GM13977 (cell line): Measurements from ENCODE around the gene DNAJC2.

Experiments used
- DNase-seq: peaks from one replicate; pipeline ENCODE4 v3.0.0; 2012; ENCODE audit warnings: low spot score
- CTCF ChIP-seq: IDR thresholded peaks from 2 replicates; pipeline ENCODE4 v1.5.1; 2012; ENCODE audit warnings: mild to moderate bottlenecking, control low read depth; ENCODE audit not compliant: insufficient read depth; ENCODE audit errors: extremely low read depth, missing control alignments
- in situ Hi-C: fragments of 300-500 bp; cut with MboI; formaldehyde crosslinking; loops from one replicate; pipeline ENCODE4 v1.12.0; 2022; ENCODE audit warnings: low sequenced_read_pairs, low pct_unique_long_range_greater_than_20kb, mixed read lengths, inconsistent platforms; ENCODE audit not compliant: unreplicated experiment

DNAJC2 gene

GRCh38 chr7:103344453-103345149 is at the start of gene DNAJC2:
Gene DNAJC2 (minus strand): TSS chr7:103344767. CDS start chr7:103344622, 145 bp downstream.
- in situ Hi-C loops = no loop called here
- DNase-seq = peak; percentile 83
- no peak for TF ChIP-seq CTCF

- TF ChIP-seq CTCF = no peak
- DNase-seq = no peak
- in situ Hi-C loops = no loop called here
Measured at GRCh38 chr7:103391976-103392375, 47.4 kb upstream of the DNAJC2 start.

GRCh38 chr7:103391150-103391549 is 46.6 kb upstream of the DNAJC2 start:
- no peak for DNase-seq
- no peak for TF ChIP-seq CTCF
- in situ Hi-C loops = no loop called here

DNA sequence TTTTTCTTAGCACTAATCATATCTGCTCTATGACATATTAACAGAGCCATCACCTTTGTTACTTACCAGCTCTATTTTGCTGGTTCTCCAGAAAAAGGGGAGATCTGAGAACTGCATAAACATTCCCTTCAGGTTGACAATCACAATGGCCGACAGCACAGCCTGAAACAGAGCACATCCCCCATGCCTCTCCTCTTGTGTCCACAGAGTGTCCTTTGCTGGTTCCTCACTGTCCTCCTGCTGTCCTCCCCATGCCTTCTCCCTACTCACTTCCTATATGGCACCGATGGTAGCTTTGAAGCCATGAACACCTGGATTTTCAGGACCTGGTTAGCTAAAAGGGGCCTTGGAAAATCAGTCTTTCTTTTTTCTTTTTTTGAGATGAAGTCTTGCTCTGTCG is 44.7 kb upstream of the DNAJC2 start:
- no peak for DNase-seq
- TF ChIP-seq CTCF = no peak
- in situ Hi-C loops = no loop called here

DNA sequence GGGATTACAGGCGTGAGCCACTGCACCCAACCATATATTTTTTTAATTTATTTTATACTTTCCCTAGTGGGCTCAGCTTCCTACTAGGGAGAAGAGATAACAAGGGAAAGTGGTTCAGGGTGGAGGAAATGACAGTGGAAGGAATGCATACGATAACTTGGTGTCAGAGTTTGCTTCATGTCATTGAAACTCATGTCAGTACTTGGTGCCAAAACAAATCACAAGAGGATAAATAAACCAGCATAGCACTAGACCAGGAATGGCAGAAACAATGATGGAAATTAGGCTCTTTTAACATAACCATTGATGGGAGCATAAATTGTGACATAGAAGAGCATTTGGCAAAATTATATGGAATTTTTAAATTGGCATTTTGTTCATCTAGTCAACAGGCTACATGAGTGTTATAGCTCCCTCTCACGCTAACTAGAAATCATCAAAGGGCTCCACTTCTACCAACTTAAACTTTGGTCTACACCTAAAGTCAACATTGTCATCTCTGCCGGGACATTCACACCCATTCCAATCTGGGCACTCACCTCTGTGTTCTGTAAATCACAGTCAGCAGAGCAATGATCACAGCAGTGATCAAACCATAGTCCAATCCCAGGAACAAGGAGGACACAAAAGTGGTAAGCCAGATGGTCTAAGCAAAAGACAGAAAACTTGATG is 44.0 kb upstream of the DNAJC2 start:
- DNase-seq = no peak
- in situ Hi-C loops = no loop called here
- no peak for TF ChIP-seq CTCF

- no peak for DNase-seq
- no peak for TF ChIP-seq CTCF
- in situ Hi-C loops = no loop called here
Measured at GRCh38 chr7:103387242-103387641, 42.7 kb upstream of the DNAJC2 start.
